Adrenal gland (tissue), 5 donors: ENCODE results near the gene ANGPT4.

Experiments
- POLR2A ChIP-seq, 2 donors: fragments of 450-650 bp; IDR thresholded peaks; one replicate each; pipeline ENCODE4 v1.6.1; 2017; ENCODE audit warnings: antibody characterized with exemption in 2 of 2, mild to moderate bottlenecking in 2 of 2, moderate library complexity in 1 of 2
- TF ChIP-seq, protein P1 (sequence below), 6 experiments: fragments of 450-650 bp in 4 of 6; fragments of 200-600 bp in 2 of 6; sonication (generic) in 1 of 6; IDR thresholded peaks; 1 replicate in 5 of 6; 2 replicates in 1 of 6; pipeline versions ENCODE4 v1.5.1 to v1.8.0; 2016 to 2021; ENCODE audit warnings: antibody characterized with exemption in 6 of 6, mild to moderate bottlenecking in 2 of 6, moderate library complexity in 1 of 6
- donor health status: DM: no; HTN: no; CAD: no.

DNA sequence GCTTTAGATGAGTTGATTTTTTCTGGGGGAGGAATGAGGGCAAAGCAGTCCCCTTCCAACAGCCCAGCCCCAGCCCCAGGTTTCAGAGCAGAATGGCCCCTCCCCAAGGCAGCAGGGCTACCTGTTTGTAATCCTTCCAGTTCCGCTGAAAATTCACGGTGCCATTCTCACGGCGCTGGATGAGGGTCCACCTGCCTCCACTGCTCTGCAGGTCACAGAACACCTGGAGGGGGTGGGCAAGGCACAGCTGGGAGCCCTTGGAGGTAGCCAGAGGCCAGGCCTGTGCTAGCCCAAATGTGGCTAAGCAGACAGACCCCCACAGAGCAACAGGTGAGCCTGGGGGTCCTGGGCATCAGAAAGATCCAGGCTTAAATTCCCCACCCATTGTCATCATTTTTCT lies 36.5 kb downstream of the ANGPT4 start:
- TF ChIP-seq, protein P1, sequence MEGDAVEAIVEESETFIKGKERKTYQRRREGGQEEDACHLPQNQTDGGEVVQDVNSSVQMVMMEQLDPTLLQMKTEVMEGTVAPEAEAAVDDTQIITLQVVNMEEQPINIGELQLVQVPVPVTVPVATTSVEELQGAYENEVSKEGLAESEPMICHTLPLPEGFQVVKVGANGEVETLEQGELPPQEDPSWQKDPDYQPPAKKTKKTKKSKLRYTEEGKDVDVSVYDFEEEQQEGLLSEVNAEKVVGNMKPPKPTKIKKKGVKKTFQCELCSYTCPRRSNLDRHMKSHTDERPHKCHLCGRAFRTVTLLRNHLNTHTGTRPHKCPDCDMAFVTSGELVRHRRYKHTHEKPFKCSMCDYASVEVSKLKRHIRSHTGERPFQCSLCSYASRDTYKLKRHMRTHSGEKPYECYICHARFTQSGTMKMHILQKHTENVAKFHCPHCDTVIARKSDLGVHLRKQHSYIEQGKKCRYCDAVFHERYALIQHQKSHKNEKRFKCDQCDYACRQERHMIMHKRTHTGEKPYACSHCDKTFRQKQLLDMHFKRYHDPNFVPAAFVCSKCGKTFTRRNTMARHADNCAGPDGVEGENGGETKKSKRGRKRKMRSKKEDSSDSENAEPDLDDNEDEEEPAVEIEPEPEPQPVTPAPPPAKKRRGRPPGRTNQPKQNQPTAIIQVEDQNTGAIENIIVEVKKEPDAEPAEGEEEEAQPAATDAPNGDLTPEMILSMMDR (IDR thresholded peaks at IDR 0.05): no peak
- TF ChIP-seq POLR2A (IDR thresholded peaks at IDR 0.05): no peak
